ENCODE measurements around the gene EYS.

DNA sequence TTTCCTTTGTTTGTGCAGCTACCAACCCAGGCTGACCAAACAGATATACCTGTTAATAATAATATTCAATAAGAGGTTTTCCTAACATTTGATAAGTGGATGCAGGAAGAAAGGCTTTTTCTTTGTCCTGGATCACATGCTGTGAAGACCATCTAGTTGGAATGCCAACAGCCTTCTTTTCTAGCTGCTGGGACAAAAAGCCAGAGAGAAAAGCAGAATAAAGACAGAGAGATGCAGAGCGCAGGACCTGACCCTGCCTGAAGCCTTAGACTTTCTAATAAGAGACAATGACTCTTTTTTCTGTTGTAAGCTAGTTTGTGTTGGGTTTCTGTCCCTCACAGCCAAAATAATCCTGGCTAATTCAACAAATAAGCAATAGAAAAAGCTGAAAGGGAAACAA, 1763.2 kb downstream of the EYS start:
- TF ChIP-seq, protein P1, sequence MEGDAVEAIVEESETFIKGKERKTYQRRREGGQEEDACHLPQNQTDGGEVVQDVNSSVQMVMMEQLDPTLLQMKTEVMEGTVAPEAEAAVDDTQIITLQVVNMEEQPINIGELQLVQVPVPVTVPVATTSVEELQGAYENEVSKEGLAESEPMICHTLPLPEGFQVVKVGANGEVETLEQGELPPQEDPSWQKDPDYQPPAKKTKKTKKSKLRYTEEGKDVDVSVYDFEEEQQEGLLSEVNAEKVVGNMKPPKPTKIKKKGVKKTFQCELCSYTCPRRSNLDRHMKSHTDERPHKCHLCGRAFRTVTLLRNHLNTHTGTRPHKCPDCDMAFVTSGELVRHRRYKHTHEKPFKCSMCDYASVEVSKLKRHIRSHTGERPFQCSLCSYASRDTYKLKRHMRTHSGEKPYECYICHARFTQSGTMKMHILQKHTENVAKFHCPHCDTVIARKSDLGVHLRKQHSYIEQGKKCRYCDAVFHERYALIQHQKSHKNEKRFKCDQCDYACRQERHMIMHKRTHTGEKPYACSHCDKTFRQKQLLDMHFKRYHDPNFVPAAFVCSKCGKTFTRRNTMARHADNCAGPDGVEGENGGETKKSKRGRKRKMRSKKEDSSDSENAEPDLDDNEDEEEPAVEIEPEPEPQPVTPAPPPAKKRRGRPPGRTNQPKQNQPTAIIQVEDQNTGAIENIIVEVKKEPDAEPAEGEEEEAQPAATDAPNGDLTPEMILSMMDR (IDR thresholded peaks at IDR 0.05; ENCODE audit: low read length), result no peak
- TF ChIP-seq EZH2phosphoT487 (IDR thresholded peaks at IDR 0.05; ENCODE audit: low read length) (no peak), EZH2 (optimal IDR thresholded peaks at IDR 0.05; ENCODE audit: low read depth, low read length) (no peak)

Data from MM.1S (cell line).